Measurements from ENCODE around the gene ADAMTSL1. TPM values are rescaled to one million over a fixed set of nuclear protein-coding genes. Genes with fewer than 3 reads are reported as not detected.

Gene ADAMTSL1
- total and polyA plus RNA-seq, 2 of the 13 experiments (the other 11 are each of a cell fraction or from before 2014, with no cell fraction given) = not detected

DNA sequence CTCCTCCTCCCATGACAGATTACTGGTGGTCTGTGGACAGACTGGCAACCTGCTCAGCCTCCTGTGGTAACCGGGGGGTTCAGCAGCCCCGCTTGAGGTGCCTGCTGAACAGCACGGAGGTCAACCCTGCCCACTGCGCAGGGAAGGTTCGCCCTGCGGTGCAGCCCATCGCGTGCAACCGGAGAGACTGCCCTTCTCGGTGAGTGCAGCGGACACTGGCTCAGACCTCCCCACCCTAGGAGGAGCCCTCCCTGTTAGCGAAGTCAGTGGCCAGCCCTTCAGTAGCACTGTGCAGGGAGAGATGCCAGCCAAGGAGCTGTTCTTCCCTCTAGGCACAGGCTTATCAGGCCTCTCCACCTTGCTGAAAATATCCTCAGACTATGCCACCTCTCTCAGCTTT is 415.6 kb downstream of the ADAMTSL1 start:
- in situ Hi-C loops (cut with HindIII; ENCODE audit: extremely low pct_ligation_motif_present, low pct_unique_long_range_greater_than_20kb) = no loop called here
- intact Hi-C loops (cut with micrococcal nuclease; ENCODE audit: unreplicated experiment) = no loop called here
- Histone ChIP-seq H3K9ac (ENCODE audit: insufficient read depth, low read depth, low read length) (no peak overlapping the region), H2AFZ (ENCODE audit: low read length) (no peak overlapping the region), H3K36me3 (replicated peaks in 1 of 2; ENCODE audit: control insufficient read depth in 1 of 2, insufficient read depth in 2 of 2, low read length in 2 of 2) (no peaks in the 10 kb centered on the region), H3K4me3 (replicated peaks in 1 of 3; ENCODE audit: insufficient read depth in 1 of 3, low read depth in 2 of 3, low read length in 3 of 3) (no peak overlapping the region), H3K27me3 (ENCODE audit: control insufficient read depth in 1 of 2, insufficient read depth in 2 of 2, low read length in 2 of 2) (peaks cover 0 to 6% of the 10 kb centered on the region in 2 experiments; a peak in 1 of 5 replicates), H3K4me1 (ENCODE audit: insufficient read depth, low read length) (no peaks in the 10 kb centered on the region), H3K27ac (ENCODE audit: extremely low read length, insufficient read depth, low read length) (no peak overlapping the region), H4K20me1 (ENCODE audit: insufficient read depth, low read length) (no peaks in the 10 kb centered on the region), H3K4me2 (ENCODE audit: low read depth, low read length) (no peak overlapping the region), H3K79me2 (ENCODE audit: insufficient read depth, low read length) (no peaks in the 10 kb centered on the region), H3K9me3 (ENCODE audit: low read length) (no peaks in the 10 kb centered on the region)
- DNase-seq (ENCODE audit: low spot score) (no peak), ATAC-seq (no peak), FAIRE-seq (no peak)
- ChIA-PET POLR2A (no interaction called here), CTCF (ENCODE audit: low intra/inter-chr PET ratio, low total read pairs) (no interaction called here)
- no TSS peak for BruUV-seq (replicated peaks)
- WGBS (ENCODE audit: low lambda C conversion rate) = 0% methylated on average over 2 of the region's 12 CpGs
- TF ChIP-seq, protein P1, sequence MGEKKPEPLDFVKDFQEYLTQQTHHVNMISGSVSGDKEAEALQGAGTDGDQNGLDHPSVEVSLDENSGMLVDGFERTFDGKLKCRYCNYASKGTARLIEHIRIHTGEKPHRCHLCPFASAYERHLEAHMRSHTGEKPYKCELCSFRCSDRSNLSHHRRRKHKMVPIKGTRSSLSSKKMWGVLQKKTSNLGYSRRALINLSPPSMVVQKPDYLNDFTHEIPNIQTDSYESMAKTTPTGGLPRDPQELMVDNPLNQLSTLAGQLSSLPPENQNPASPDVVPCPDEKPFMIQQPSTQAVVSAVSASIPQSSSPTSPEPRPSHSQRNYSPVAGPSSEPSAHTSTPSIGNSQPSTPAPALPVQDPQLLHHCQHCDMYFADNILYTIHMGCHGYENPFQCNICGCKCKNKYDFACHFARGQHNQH (CRISPR knock-in tag; IDR thresholded peaks at IDR 0.05) = no peak
- TF ChIP-seq ZC3H13 (CRISPR knock-in tag; IDR thresholded peaks at IDR 0.05) (no peak), ZFP36L2 (CRISPR knock-in tag; IDR thresholded peaks at IDR 0.05) (no peak), ZNF619 (CRISPR knock-in tag; IDR thresholded peaks at IDR 0.05) (no peak), ZSCAN29 (CRISPR knock-in tag; conservative IDR thresholded peaks at IDR 0.05) (no peak), PRMT3 (CRISPR knock-in tag; IDR thresholded peaks at IDR 0.05; ENCODE audit: borderline replicate concordance, low read depth) (no peak), PHF20 (CRISPR knock-in tag; IDR thresholded peaks at IDR 0.05) (no peak), EEA1 (CRISPR knock-in tag; IDR thresholded peaks at IDR 0.05; ENCODE audit: borderline replicate concordance) (no peak), ZBTB8A (CRISPR knock-in tag; IDR thresholded peaks at IDR 0.05; ENCODE audit: borderline replicate concordance, low read depth) (no peak), ZNF607 (CRISPR knock-in tag; IDR thresholded peaks at IDR 0.05; ENCODE audit: borderline replicate concordance) (no peak), HDAC1 (CRISPR knock-in tag; IDR thresholded peaks at IDR 0.05) (no peak), ZNF615 (CRISPR knock-in tag; IDR thresholded peaks at IDR 0.05; ENCODE audit: borderline replicate concordance) (no peak), ZNF256 (CRISPR knock-in tag; conservative IDR thresholded peaks at IDR 0.05) (no peak), MTF2 (CRISPR knock-in tag; IDR thresholded peaks at IDR 0.05; ENCODE audit: borderline replicate concordance) (no peak), FUBP1 (CRISPR knock-in tag; IDR thresholded peaks at IDR 0.05; ENCODE audit: borderline replicate concordance) (no peak)
- TF ChIP-seq, protein P2, sequence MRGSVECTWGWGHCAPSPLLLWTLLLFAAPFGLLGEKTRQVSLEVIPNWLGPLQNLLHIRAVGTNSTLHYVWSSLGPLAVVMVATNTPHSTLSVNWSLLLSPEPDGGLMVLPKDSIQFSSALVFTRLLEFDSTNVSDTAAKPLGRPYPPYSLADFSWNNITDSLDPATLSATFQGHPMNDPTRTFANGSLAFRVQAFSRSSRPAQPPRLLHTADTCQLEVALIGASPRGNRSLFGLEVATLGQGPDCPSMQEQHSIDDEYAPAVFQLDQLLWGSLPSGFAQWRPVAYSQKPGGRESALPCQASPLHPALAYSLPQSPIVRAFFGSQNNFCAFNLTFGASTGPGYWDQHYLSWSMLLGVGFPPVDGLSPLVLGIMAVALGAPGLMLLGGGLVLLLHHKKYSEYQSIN (CRISPR knock-in tag; IDR thresholded peaks at IDR 0.05; ENCODE audit: borderline replicate concordance) = no peak

Measured in HepG2 (cell line).